ENCODE data around the gene DHRS7B. TPM values are rescaled to one million over a fixed set of nuclear protein-coding genes. Genes with fewer than 3 reads are reported as not detected.

DHRS7B gene
- total and polyA plus RNA-seq, 9 of the 15 experiments (the other 6 are each of a cell fraction or from before 2014, with no cell fraction given) = 8.0 to 30.7 (median 14.8) TPM

DNA sequence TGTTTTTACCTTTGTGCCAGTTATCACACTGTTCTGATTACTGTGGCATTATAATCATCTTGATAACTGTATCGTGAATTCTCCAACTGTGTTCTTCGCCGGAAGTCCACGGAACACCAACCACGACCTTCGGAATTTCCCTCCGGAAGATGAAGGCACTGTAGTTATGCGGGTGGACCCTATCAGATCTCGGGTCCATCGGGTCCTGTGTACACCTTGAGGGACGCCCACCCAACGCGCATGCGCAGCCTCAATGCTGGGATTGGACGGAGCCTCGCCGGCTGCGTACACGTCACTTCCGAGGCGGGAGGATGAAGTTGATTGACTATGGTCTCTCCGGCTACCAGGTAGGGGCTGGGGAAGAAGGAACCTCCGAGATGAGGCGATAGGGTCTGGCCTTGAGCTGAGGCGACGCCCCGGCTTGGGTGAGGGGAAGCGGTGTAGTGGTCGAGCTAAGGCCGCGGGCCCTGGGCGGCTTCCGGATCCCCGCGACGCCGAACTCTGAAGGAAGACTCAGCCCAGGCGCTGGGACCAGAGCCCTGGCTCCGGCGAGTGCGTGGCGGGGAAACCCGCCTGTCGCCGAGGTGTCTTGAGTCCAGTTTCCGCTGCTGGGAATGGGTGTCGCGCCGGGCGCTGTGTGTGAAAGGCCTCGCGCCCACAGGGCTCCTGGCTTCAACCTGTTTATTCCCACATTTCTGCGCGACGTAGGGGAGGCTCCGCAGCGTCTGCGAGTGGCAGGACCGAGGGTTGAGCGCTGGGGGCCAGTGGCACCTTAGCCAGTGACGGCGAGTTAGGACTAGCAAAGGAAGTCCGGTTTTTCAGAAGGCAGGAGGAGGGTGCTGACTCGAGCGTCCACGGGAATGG is at the start of gene DHRS7B (continued):
- TF ChIP-seq PML (IDR thresholded peaks at IDR 0.05; ENCODE audit: low read length) (0 out of 2 replicates have a peak, but pooled peaks have one; percentile 16), TAF1 (IDR thresholded peaks at IDR 0.05; ENCODE audit: control insufficient read depth, extremely low read depth, insufficient read depth, low read length, severe bottlenecking) (peak; percentile 44), HMGN3 (IDR thresholded peaks at IDR 0.05; ENCODE audit: borderline replicate concordance, extremely low read depth, insufficient read length, low read depth, low read length) (peak; percentile 75), ZNF282 (CRISPR knock-in tag; IDR thresholded peaks at IDR 0.05) (no peak), NFYB (IDR thresholded peaks at IDR 0.05; ENCODE audit: extremely low read depth, insufficient read length) (peak; percentile 84), XRCC3 (IDR thresholded peaks at IDR 0.05) (no peak), EHMT2 (IDR thresholded peaks at IDR 0.05) (no peak)
- TF ChIP-seq, protein P1, sequence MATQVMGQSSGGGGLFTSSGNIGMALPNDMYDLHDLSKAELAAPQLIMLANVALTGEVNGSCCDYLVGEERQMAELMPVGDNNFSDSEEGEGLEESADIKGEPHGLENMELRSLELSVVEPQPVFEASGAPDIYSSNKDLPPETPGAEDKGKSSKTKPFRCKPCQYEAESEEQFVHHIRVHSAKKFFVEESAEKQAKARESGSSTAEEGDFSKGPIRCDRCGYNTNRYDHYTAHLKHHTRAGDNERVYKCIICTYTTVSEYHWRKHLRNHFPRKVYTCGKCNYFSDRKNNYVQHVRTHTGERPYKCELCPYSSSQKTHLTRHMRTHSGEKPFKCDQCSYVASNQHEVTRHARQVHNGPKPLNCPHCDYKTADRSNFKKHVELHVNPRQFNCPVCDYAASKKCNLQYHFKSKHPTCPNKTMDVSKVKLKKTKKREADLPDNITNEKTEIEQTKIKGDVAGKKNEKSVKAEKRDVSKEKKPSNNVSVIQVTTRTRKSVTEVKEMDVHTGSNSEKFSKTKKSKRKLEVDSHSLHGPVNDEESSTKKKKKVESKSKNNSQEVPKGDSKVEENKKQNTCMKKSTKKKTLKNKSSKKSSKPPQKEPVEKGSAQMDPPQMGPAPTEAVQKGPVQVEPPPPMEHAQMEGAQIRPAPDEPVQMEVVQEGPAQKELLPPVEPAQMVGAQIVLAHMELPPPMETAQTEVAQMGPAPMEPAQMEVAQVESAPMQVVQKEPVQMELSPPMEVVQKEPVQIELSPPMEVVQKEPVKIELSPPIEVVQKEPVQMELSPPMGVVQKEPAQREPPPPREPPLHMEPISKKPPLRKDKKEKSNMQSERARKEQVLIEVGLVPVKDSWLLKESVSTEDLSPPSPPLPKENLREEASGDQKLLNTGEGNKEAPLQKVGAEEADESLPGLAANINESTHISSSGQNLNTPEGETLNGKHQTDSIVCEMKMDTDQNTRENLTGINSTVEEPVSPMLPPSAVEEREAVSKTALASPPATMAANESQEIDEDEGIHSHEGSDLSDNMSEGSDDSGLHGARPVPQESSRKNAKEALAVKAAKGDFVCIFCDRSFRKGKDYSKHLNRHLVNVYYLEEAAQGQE (IDR thresholded peaks at IDR 0.05; ENCODE audit: borderline replicate concordance) = peak; percentile 32; the same call in 1 of the 2 replicates
- TF ChIP-seq, protein P1 (CRISPR knock-in tag; IDR thresholded peaks at IDR 0.05; ENCODE audit: low read depth) = no peak
- TF ChIP-seq, protein P2, sequence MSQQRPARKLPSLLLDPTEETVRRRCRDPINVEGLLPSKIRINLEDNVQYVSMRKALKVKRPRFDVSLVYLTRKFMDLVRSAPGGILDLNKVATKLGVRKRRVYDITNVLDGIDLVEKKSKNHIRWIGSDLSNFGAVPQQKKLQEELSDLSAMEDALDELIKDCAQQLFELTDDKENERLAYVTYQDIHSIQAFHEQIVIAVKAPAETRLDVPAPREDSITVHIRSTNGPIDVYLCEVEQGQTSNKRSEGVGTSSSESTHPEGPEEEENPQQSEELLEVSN (IDR thresholded peaks at IDR 0.05; ENCODE audit: borderline replicate concordance in 1 of 2, extremely low read depth in 1 of 2, insufficient read depth in 1 of 2, insufficient read length in 1 of 2, low read depth in 1 of 2, low read length in 1 of 2, poor library complexity in 1 of 2, severe bottlenecking in 1 of 2) = peak; percentile 61 to 62
- TF ChIP-seq, protein P3, sequence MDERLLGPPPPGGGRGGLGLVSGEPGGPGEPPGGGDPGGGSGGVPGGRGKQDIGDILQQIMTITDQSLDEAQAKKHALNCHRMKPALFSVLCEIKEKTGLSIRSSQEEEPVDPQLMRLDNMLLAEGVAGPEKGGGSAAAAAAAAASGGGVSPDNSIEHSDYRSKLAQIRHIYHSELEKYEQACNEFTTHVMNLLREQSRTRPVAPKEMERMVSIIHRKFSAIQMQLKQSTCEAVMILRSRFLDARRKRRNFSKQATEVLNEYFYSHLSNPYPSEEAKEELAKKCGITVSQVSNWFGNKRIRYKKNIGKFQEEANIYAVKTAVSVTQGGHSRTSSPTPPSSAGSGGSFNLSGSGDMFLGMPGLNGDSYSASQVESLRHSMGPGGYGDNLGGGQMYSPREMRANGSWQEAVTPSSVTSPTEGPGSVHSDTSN (CRISPR knock-in tag; IDR thresholded peaks at IDR 0.05; ENCODE audit: low read depth) = no peak
- TF ChIP-seq, protein P3 (tag; conservative IDR thresholded peaks at IDR 0.05; ENCODE audit: low read depth) = peak; percentile 79
